ENCODE data around the gene FER. TPM values are rescaled to one million over a fixed set of nuclear protein-coding genes. Genes with fewer than 3 reads are reported as not detected.
"Not testable (repeated sequence)": the region's sequence is repeated elsewhere in the genome, so short reads cannot be mapped to it uniquely, and the experiment has no call there.

FER gene
- total RNA-seq, 4 donors from 2014 or later = 2.2 to 7.5 (median 3.7) TPM

DNA sequence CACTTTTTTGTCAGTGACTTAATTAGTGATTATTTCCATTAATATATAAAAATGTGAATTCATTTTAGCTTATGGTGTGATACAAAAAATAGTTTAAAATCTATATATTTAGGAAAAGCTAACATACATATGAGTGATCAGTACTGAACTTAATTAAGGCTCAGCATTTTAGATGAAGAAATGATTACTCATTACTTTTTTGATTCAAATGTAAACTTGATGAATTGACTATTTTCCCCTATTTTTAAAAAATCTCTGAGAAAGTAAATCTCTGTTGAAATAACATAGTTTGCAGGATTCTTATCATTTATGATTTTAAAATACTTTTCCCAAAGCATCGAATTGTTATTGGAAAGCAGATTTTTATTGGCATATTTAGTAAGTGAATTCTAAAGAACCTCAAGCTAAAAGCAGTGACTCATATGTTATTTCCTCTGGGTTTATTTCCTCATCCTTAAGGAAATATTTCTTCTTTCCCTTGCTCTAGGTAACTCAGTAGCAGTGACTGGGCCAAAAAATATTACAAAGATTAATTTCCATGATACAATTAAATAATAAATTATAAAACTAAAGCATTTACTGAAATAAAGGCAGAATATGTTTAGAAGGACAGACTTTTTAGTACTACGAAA lies 290.6 kb downstream of the FER start:
- Histone ChIP-seq H3K36me3 (no peaks in the 10 kb centered on the region), H3K4me1 (no peaks in the 10 kb centered on the region), H3K4me3 (no peak overlapping the region), H3K9me3 (no peaks in the 10 kb centered on the region), H3K27me3 (no peaks in the 10 kb centered on the region), H3K27ac (no peak overlapping the region)
- intact Hi-C loops (cut with DNase I; ENCODE audit: low total_unique reads) (no loop called here), in situ Hi-C loops (cut with MboI; ENCODE audit: low sequenced_read_pairs in 4 of 4) (no loop called here)
- no peak for DNase-seq
- no peak for ATAC-seq
- TF ChIP-seq, protein P1, sequence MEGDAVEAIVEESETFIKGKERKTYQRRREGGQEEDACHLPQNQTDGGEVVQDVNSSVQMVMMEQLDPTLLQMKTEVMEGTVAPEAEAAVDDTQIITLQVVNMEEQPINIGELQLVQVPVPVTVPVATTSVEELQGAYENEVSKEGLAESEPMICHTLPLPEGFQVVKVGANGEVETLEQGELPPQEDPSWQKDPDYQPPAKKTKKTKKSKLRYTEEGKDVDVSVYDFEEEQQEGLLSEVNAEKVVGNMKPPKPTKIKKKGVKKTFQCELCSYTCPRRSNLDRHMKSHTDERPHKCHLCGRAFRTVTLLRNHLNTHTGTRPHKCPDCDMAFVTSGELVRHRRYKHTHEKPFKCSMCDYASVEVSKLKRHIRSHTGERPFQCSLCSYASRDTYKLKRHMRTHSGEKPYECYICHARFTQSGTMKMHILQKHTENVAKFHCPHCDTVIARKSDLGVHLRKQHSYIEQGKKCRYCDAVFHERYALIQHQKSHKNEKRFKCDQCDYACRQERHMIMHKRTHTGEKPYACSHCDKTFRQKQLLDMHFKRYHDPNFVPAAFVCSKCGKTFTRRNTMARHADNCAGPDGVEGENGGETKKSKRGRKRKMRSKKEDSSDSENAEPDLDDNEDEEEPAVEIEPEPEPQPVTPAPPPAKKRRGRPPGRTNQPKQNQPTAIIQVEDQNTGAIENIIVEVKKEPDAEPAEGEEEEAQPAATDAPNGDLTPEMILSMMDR (IDR thresholded peaks at IDR 0.05 in 4 of 5, conservative IDR thresholded peaks at IDR 0.05 in 1 of 5) = no peak
- no peak for TF ChIP-seq POLR2A (IDR thresholded peaks at IDR 0.05)

DNA sequence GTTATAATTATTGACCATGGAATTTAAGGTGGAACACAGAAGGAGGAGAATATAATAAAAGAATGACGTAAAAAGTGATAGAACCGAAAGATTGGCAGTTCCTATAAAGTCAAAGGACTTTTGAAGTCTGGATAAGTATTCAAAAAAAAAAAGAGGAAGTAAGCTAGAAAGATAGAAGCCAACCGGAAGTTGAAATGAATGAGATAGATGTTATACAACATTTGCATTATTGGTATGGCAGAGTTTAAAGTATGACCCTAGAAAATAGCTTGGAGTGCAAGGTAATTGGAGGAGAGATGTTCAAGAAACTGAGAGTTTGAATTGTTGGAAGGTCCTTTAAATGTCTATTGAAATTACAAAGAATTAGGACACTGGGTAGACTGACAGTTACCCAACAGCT lies 293.6 kb downstream of the FER start:
- no peaks in the 10 kb centered on the region for H3K4me1 ChIP-seq
- in situ Hi-C loops (cut with MboI; ENCODE audit: low sequenced_read_pairs in 4 of 4) (no loop called here), intact Hi-C loops (cut with DNase I; ENCODE audit: low total_unique reads) (no loop called here)
- H3K27ac ChIP-seq = no peak overlapping the region
- H3K27me3 ChIP-seq = no peaks in the 10 kb centered on the region
- no peaks in the 10 kb centered on the region for H3K36me3 ChIP-seq
- DNase-seq = no peak
- no peak overlapping the region for H3K4me3 ChIP-seq
- H3K9me3 ChIP-seq = no peaks in the 10 kb centered on the region
- TF ChIP-seq, protein P1 (IDR thresholded peaks at IDR 0.05 in 4 of 5, conservative IDR thresholded peaks at IDR 0.05 in 1 of 5) = no peak
- no peak for TF ChIP-seq POLR2A (IDR thresholded peaks at IDR 0.05)
- no peak for ATAC-seq

DNA sequence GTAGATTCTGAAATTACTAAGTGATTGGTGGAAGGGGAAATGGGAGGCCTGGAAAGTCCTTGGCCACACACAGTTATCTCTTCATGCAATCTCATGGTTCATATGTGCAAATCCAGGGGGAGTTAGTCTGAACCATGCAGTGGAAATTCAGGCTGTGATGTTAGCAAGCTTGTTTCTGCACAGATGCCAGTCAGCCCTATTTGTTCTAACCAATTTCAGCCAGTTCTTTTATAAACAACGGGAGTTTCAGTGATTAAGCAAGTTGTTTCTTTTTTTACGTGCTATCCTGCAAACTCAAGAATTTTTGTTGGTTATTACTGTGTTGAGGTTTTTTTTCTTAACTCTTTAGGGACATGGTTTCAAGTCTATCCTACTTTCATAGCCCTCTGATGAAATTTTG lies 298.0 kb downstream of the FER start:
- Histone ChIP-seq H3K4me1 (no peaks in the 10 kb centered on the region), H3K27me3 (no peaks in the 10 kb centered on the region), H3K9me3 (no peaks in the 10 kb centered on the region), H3K36me3 (no peaks in the 10 kb centered on the region), H3K4me3 (no peak overlapping the region), H3K27ac (no peak overlapping the region)
- in situ Hi-C loops (cut with MboI; ENCODE audit: low sequenced_read_pairs in 4 of 4) (no loop called here), intact Hi-C loops (cut with DNase I; ENCODE audit: low total_unique reads) (no loop called here)
- DNase-seq (no peak), ATAC-seq (no peak)
- no peak for TF ChIP-seq POLR2A (IDR thresholded peaks at IDR 0.05)
- TF ChIP-seq, protein P1 (IDR thresholded peaks at IDR 0.05 in 4 of 5, conservative IDR thresholded peaks at IDR 0.05 in 1 of 5) = no peak

DNA sequence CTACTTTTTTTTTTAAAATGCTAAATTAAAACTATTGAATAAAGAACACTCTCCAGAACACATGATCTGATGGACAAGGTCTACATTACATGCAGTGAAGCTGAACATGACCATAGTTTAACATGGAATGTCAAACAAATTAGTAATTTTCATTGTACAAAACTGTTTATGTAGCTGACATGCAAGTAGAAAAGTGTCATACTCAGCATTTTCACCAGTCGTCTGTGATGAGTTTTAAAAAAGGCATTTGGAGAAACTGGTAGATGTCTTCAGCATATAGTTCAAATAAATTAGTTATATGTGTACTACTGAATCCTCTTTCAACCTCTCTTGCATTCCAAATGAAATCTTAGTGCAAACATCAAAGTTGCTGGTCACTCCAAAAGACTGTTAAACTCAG lies 301.9 kb downstream of the FER start:
- ATAC-seq (no peak), DNase-seq (no peak)
- no peaks in the 10 kb centered on the region for H3K9me3 ChIP-seq
- H3K27me3 ChIP-seq = no peaks in the 10 kb centered on the region
- in situ Hi-C loops (cut with MboI; ENCODE audit: low sequenced_read_pairs in 4 of 4) = no loop called here
- no peak overlapping the region for H3K27ac ChIP-seq
- no peak overlapping the region for H3K4me3 ChIP-seq
- intact Hi-C loops (cut with DNase I; ENCODE audit: low total_unique reads) = no loop called here
- no peaks in the 10 kb centered on the region for H3K36me3 ChIP-seq
- H3K4me1 ChIP-seq = no peaks in the 10 kb centered on the region
- no peak for TF ChIP-seq POLR2A (IDR thresholded peaks at IDR 0.05)
- TF ChIP-seq, protein P1 (IDR thresholded peaks at IDR 0.05 in 4 of 5, conservative IDR thresholded peaks at IDR 0.05 in 1 of 5) = no peak

DNA sequence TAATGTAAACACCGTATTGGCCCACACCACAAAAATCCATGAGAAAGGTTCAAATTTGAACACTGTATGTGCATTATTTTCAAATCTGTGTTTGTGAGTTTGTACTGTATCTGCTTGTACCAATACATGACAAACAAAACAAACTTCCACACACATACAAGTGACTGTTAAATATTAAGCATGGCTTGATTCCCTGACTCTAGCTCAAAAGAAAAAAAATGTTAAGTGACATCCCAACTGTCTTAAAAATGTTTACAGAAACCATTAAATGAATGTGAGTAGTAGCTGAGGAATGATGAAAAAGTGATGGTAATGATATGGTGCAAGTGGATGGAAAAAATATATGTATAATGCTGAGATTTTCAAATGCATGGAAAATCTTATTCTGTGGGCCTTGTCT lies 302.6 kb downstream of the FER start:
- H3K27ac ChIP-seq; intact Hi-C loops (cut with DNase I; ENCODE audit: low total_unique reads); in situ Hi-C loops (cut with MboI; ENCODE audit: low sequenced_read_pairs in 4 of 4); ATAC-seq; H3K36me3 ChIP-seq; DNase-seq; H3K4me3 ChIP-seq; H3K27me3 ChIP-seq; H3K9me3 ChIP-seq; H3K4me1 ChIP-seq: not testable (repeated sequence)

DNA sequence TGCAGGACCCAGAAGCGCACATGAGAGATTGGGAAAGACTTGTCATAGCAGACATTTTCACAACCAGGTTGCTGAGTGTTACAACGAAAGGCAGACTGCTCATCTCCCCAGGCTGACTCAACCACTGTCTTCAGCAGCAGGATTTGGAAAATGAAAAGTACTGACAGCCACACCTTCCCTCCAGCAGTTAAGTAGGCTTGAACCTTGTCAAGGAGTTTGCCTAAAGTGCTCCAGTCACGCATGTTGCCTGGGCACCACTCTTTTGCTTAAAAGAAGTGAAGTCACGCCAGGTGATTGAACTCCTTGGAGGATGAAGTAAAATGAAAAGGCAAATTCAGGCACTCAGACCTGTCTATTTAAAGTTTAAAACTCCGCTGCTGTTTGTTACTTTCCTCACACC lies 304.5 kb downstream of the FER start:
- H3K4me3 ChIP-seq; intact Hi-C loops (cut with DNase I; ENCODE audit: low total_unique reads); H3K36me3 ChIP-seq; H3K9me3 ChIP-seq; H3K27ac ChIP-seq; H3K4me1 ChIP-seq; in situ Hi-C loops (cut with MboI; ENCODE audit: low sequenced_read_pairs in 4 of 4); DNase-seq; ATAC-seq; H3K27me3 ChIP-seq: not testable (repeated sequence)

Data from gastrocnemius medialis (tissue), 4 donors.